MCF 10A (cell line): ENCODE measurements around the gene TNNI3. TPM values are rescaled to one million over a fixed set of nuclear protein-coding genes. Genes with fewer than 3 reads are reported as not detected.

Experiments
- BruUV-seq: library from RNA; stranded (reverse); fragments of 400-500 nt; replicated peaks from 2 replicates; lab custom pipeline; 2021; lab: Mats Ljungman, UMichigan
- CTCF ChIA-PET: fragments of 300-600 bp; sonication (Branson Sonifier 250); formaldehyde crosslinking; extraction: SDS; loops from one replicate; lab custom pipeline; 2021; ENCODE audit warnings: antibody characterized with exemption, inconsistent platforms; lab: Yijun Ruan, JAX
- POLR2A ChIA-PET: fragments of 300-600, 350-650 bp; sonication (Branson Sonifier 250); formaldehyde crosslinking; extraction: SDS; loops from one replicate; lab custom pipeline; 2020; ENCODE audit warnings: antibody characterized with exemption, inconsistent platforms; lab: Yijun Ruan, JAX
- DNase-seq: peaks from one replicate; pipeline ENCODE4 v3.0.0-alpha.2; 2018; ENCODE audit not compliant: unreplicated experiment
- H3K27ac Mint-ChIP-seq: one replicate; pipeline ENCODE4 v1.8.0; 2022; ENCODE audit warnings: mild to moderate bottlenecking, low read depth, mixed read lengths; ENCODE audit not compliant: unreplicated experiment
- H3K27me3 Mint-ChIP-seq: one replicate; pipeline ENCODE4 v1.8.0; 2022; ENCODE audit warnings: mixed read lengths; ENCODE audit not compliant: insufficient read depth, unreplicated experiment
- H3K36me3 Mint-ChIP-seq: one replicate; pipeline ENCODE4 v1.8.0; 2022; ENCODE audit warnings: mild to moderate bottlenecking, moderate library complexity, mixed read lengths; ENCODE audit not compliant: insufficient read depth, unreplicated experiment
- H3K4me1 Mint-ChIP-seq: one replicate; pipeline ENCODE4 v1.8.0; 2022; ENCODE audit warnings: mixed read lengths; ENCODE audit not compliant: insufficient read depth, unreplicated experiment
- H3K4me3 Mint-ChIP-seq: one replicate; pipeline ENCODE4 v1.8.0; 2022; ENCODE audit warnings: mild to moderate bottlenecking, moderate library complexity, mixed read lengths; ENCODE audit not compliant: unreplicated experiment
- H3K9me3 Mint-ChIP-seq: one replicate; pipeline ENCODE4 v1.8.0; 2022; ENCODE audit warnings: mixed read lengths; ENCODE audit not compliant: unreplicated experiment
- CTCF ChIP-seq: fragments of 200-600 bp; IDR thresholded peaks from one replicate; pipeline ENCODE4 v1.8.0; 2022; ENCODE audit warnings: antibody characterized with exemption, mild to moderate bottlenecking; ENCODE audit not compliant: unreplicated experiment
- intact Hi-C: fragments of 100-400 bp; cut with micrococcal nuclease; formaldehyde crosslinking; loops from 2 replicates; pipeline ENCODE4 v1.14.1; 2022
- total RNA-seq: library from RNA; stranded (reverse); gene quantifications from 2 replicates; pipeline ENCODE4 v1.2.3, GENCODE V29; 2022

Gene TNNI3
- total RNA-seq, 1 experiment from 2014 or later = 0.89 TPM

GRCh38 chr19:55134736-55135135, 22.8 kb downstream of the TNNI3 start:
- POLR2A ChIA-PET = no interaction called here
- H3K36me3 Mint-ChIP-seq = no peaks in the 10 kb centered on the region
- TF ChIP-seq CTCF = no peak
- DNase-seq = no peak
- intact Hi-C loops = no loop called here
- H3K27ac Mint-ChIP-seq = no peak overlapping the region
- CTCF ChIA-PET = interaction anchor here (0.6 to 1.2 kb wide), 4 partner anchors 11 to 482 kb away, joined by 3 to 6 read pairs (median 3); no protein-coding TSS in a partner anchor
- no peaks in the 10 kb centered on the region for H3K9me3 Mint-ChIP-seq
- H3K4me1 Mint-ChIP-seq = no peaks in the 10 kb centered on the region
- H3K4me3 Mint-ChIP-seq = no peak overlapping the region
- H3K27me3 Mint-ChIP-seq = no peaks in the 10 kb centered on the region
- BruUV-seq = no TSS peak

GRCh38 chr19:55133639-55134444, 23.7 kb downstream of the TNNI3 start:
- no TSS peak for BruUV-seq
- ChIA-PET POLR2A (no interaction called here), CTCF (interaction anchor here (0.6 to 0.7 kb wide), 2 partner anchors 10 to 186 kb away, joined by 3 read pairs; no protein-coding TSS in a partner anchor)
- Mint-ChIP-seq H3K36me3 (peaks cover 6% of the 10 kb centered on the region), H3K27me3 (no peaks in the 10 kb centered on the region), H3K9me3 (no peaks in the 10 kb centered on the region), H3K4me1 (no peaks in the 10 kb centered on the region), H3K4me3 (no peak overlapping the region), H3K27ac (no peak overlapping the region)
- intact Hi-C loops = no loop called here
- no peak for TF ChIP-seq CTCF
- no peak for DNase-seq

GRCh38 chr19:55132453-55133129, 24.9 kb downstream of the TNNI3 start:
- TF ChIP-seq CTCF = no peak
- no peaks in the 10 kb centered on the region for H3K9me3 Mint-ChIP-seq
- BruUV-seq = no TSS peak
- no peak for DNase-seq
- H3K4me1 Mint-ChIP-seq = no peaks in the 10 kb centered on the region
- H3K36me3 Mint-ChIP-seq = peaks cover 6% of the 10 kb centered on the region
- ChIA-PET POLR2A (interaction anchor here (0.7 to 0.9 kb wide), 2 partner anchors 255 to 371 kb away, joined by 3 read pairs; no protein-coding TSS in a partner anchor), CTCF (interaction anchor here (0.6 to 1.1 kb wide), 4 partner anchors 9 to 359 kb away, joined by 3 to 6 read pairs (median 4); no protein-coding TSS in a partner anchor)
- H3K27ac Mint-ChIP-seq = no peak overlapping the region
- no peak overlapping the region for H3K4me3 Mint-ChIP-seq
- no peaks in the 10 kb centered on the region for H3K27me3 Mint-ChIP-seq
- intact Hi-C loops = no loop called here

- no TSS peak for BruUV-seq
- no peak overlapping the region for H3K27ac Mint-ChIP-seq
Observed at GRCh38 chr19:55131421-55131820, 26.1 kb downstream of the TNNI3 start.

More at GRCh38 chr19:55131421-55131820, 26.1 kb downstream of the TNNI3 start:
- intact Hi-C loops = no loop called here
- no peak for TF ChIP-seq CTCF
- peaks cover 6% of the 10 kb centered on the region for H3K36me3 Mint-ChIP-seq
- H3K27me3 Mint-ChIP-seq = no peaks in the 10 kb centered on the region
- ChIA-PET CTCF (interaction anchor here (0.6 to 1.1 kb wide), 3 partner anchors 9 to 44 kb away, joined by 3 to 6 read pairs (median 5); no protein-coding TSS in a partner anchor), POLR2A (no interaction called here)
- H3K4me3 Mint-ChIP-seq = no peak overlapping the region
- peaks cover 5% of the 10 kb centered on the region for H3K4me1 Mint-ChIP-seq
- H3K9me3 Mint-ChIP-seq = no peaks in the 10 kb centered on the region
- no peak for DNase-seq
